ENCODE results near the gene OR5M10.
A peak's percentile ranks its signal among the peaks of the same experiment; 100 is the strongest.
"Not testable (repeated sequence)": the region's sequence is repeated elsewhere in the genome, so short reads cannot be mapped to it uniquely, and the experiment has no call there.

Gene OR5M10

GRCh38 chr11:56577621-56578020 lies at the start of gene OR5M10:
Gene OR5M10, minus strand, starts transcription at chr11:56577721. Its CDS starts 0 bp downstream, at chr11:56577721.
- Histone ChIP-seq H3K9me3 (ENCODE audit: severe bottlenecking) (no peaks in the 10 kb centered on the region), H3K27me3 (ENCODE audit: insufficient read depth, poor library complexity, severe bottlenecking) (no peaks in the 10 kb centered on the region), H3K36me3 (ENCODE audit: low read depth) (no peaks in the 10 kb centered on the region), H3K27ac (ENCODE audit: poor library complexity, severe bottlenecking) (no peak within 1 kb of the TSS), H3K4me3 (ENCODE audit: severe bottlenecking) (no peak within 1 kb of the TSS), H3K4me1 (ENCODE audit: insufficient read depth, poor library complexity, severe bottlenecking) (no peaks in the 10 kb centered on the region)
- TF ChIP-seq CTCF (IDR thresholded peaks at IDR 0.05; ENCODE audit: poor library complexity, severe bottlenecking) = no peak
- DNase-seq (ENCODE audit: low spot score) (no peak), ATAC-seq (ENCODE audit: low read depth) (no peak)

GRCh38 chr11:56625946-56626345 lies 48.4 kb upstream of the OR5M10 start:
- Histone ChIP-seq H3K4me1 (ENCODE audit: insufficient read depth, poor library complexity, severe bottlenecking) (no peaks in the 10 kb centered on the region), H3K27ac (ENCODE audit: poor library complexity, severe bottlenecking) (no peak overlapping the region), H3K9me3 (ENCODE audit: severe bottlenecking) (no peaks in the 10 kb centered on the region), H3K27me3 (ENCODE audit: insufficient read depth, poor library complexity, severe bottlenecking) (peaks cover 3% of the 10 kb centered on the region), H3K4me3 (ENCODE audit: severe bottlenecking) (no peak overlapping the region), H3K36me3 (ENCODE audit: low read depth) (no peaks in the 10 kb centered on the region)
- no peak for TF ChIP-seq CTCF (IDR thresholded peaks at IDR 0.05; ENCODE audit: poor library complexity, severe bottlenecking)
- no peak for DNase-seq (ENCODE audit: low spot score)
- ATAC-seq (ENCODE audit: low read depth) = no peak

GRCh38 chr11:56624661-56625110 lies 47.2 kb upstream of the OR5M10 start:
- peak; percentile 96 for ATAC-seq (ENCODE audit: low read depth)
- Histone ChIP-seq H3K27ac (ENCODE audit: poor library complexity, severe bottlenecking) (no peak overlapping the region), H3K9me3 (ENCODE audit: severe bottlenecking) (no peaks in the 10 kb centered on the region), H3K27me3 (ENCODE audit: insufficient read depth, poor library complexity, severe bottlenecking) (peaks cover 3% of the 10 kb centered on the region), H3K4me1 (ENCODE audit: insufficient read depth, poor library complexity, severe bottlenecking) (no peaks in the 10 kb centered on the region), H3K36me3 (ENCODE audit: low read depth) (no peaks in the 10 kb centered on the region), H3K4me3 (ENCODE audit: severe bottlenecking) (no peak overlapping the region)
- DNase-seq (ENCODE audit: low spot score) = no peak
- TF ChIP-seq CTCF (IDR thresholded peaks at IDR 0.05; ENCODE audit: poor library complexity, severe bottlenecking) = peak; percentile 82

- Histone ChIP-seq H3K9me3 (ENCODE audit: severe bottlenecking) (no peaks in the 10 kb centered on the region), H3K27ac (ENCODE audit: poor library complexity, severe bottlenecking) (no peak overlapping the region), H3K4me3 (ENCODE audit: severe bottlenecking) (no peak overlapping the region), H3K4me1 (ENCODE audit: insufficient read depth, poor library complexity, severe bottlenecking) (no peaks in the 10 kb centered on the region), H3K27me3 (ENCODE audit: insufficient read depth, poor library complexity, severe bottlenecking) (peaks cover 7% of the 10 kb centered on the region), H3K36me3 (ENCODE audit: low read depth) (no peaks in the 10 kb centered on the region)
- no peak for DNase-seq (ENCODE audit: low spot score)
- no peak for TF ChIP-seq CTCF (IDR thresholded peaks at IDR 0.05; ENCODE audit: poor library complexity, severe bottlenecking)
- ATAC-seq (ENCODE audit: low read depth) = no peak
Observed at GRCh38 chr11:56611174-56611573, 33.7 kb upstream of the OR5M10 start.

- not testable (repeated sequence) for DNase-seq (ENCODE audit: low spot score); H3K9me3 ChIP-seq (ENCODE audit: severe bottlenecking); ATAC-seq (ENCODE audit: low read depth); H3K4me1 ChIP-seq (ENCODE audit: insufficient read depth, poor library complexity, severe bottlenecking); H3K4me3 ChIP-seq (ENCODE audit: severe bottlenecking); H3K27ac ChIP-seq (ENCODE audit: poor library complexity, severe bottlenecking); H3K36me3 ChIP-seq (ENCODE audit: low read depth); H3K27me3 ChIP-seq (ENCODE audit: insufficient read depth, poor library complexity, severe bottlenecking)
Observed at GRCh38 chr11:56592088-56592717, 14.7 kb upstream of the OR5M10 start.

Measured in RWPE2 (cell line).